GM21576 (cell line): ENCODE results near the gene DLL4.
A peak's percentile ranks its signal among the peaks of the same experiment; 100 is the strongest.

Experiments
- ATAC-seq: cut with Tn5 transposase; IDR thresholded peaks from one replicate; pipeline ENCODE4 v1.9.1; 2021; ENCODE audit warnings: mild to moderate bottlenecking, moderate library complexity; ENCODE audit not compliant: unreplicated experiment

The DLL4 gene

DNA sequence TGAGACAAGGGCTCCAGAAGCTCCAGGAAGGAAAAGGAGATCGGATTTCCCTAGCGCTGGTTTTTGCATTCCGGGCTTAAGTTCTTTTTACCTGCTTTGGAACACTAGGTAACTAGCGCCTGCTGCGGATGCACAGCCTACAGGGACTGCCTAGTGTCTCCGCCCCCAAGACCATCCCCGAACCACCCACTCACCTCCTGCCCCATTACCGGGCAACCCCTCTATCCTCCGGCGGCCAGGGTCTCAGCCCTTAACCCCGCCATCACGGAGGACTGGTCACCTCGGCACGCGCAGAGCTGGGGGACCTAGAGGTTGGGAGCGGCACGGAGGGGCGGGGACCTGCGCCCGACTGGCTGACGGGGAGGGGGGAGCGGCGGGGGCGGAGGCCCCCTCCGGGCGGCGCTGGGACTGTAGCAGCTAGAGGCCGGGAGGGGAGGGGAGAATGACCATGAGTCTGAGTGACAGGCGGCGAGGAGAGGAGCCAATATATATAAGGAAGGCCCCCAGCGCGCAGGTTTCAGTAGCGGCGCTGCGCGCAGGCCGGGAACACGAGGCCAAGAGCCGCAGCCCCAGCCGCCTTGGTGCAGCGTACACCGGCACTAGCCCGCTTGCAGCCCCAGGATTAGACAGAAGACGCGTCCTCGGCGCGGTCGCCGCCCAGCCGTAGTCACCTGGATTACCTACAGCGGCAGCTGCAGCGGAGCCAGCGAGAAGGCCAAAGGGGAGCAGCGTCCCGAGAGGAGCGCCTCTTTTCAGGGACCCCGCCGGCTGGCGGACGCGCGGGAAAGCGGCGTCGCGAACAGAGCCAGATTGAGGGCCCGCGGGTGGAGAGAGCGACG, at the start of gene DLL4:
Gene DLL4 (plus strand): TSS at position 520 of the 839 bp plus-strand sequence. CDS start 329 bp downstream, outside the sequence.
- ATAC-seq, result no peak

DNA sequence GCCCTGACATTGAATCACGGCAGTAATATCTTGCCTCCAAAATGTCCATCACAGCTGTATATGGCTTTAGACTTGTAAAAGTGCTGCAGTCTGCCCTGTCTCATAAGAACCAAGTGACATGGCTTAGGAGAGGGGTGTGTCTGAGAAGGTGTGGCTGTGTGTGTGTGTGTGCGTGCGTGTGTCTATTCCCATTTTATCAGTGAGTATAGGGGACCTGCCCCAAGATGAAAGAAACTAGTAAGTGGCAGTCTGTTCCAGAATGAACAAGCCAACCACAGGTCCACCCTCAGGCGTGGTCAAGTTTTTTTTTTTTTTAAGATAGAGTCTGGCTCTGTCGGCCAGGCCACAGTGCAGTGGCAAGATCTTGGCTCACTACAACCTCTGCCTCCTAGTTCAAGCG, 49.5 kb upstream of the DLL4 start:
- ATAC-seq, result no peak

DNA sequence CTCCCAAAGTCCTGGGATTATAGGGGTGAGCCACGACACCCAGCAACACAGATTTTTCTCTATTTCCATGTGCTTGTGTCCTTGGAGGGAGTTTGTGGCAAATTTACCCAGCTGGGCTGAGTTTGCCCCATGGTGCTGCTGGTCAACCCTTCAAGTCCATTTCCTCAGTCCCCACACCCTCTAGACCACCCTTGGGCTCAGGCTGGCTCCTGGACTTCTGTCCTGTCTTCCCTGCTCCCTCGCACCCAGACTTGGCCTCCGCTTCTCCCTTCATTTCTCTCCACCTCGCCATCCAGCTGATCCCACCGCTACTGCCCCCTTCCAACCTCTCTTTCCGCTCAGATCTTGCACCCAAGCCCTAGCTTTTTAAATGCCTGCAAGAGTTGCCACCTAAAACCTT, 47.8 kb upstream of the DLL4 start:
- no peak for ATAC-seq

DNA sequence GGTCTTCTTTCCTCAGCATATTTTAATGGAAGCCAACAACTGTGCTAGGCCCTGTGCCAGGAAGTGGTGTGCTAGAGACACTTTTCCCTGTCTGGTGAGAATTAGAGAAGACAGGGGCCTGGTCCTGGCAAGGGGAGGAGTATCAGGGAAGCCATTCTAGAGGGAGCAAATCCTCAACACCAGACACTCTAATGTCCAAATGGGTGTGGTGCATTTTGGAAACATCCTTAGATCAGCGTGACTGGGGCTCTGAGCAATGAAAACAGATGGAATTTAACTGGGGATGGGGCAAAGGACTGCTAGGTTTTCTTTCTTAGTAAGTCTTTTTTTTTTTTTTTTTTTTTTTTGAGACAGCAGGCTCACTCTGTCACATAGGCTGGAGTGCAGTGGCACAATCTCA, 42.6 kb upstream of the DLL4 start:
- no peak for ATAC-seq

DNA sequence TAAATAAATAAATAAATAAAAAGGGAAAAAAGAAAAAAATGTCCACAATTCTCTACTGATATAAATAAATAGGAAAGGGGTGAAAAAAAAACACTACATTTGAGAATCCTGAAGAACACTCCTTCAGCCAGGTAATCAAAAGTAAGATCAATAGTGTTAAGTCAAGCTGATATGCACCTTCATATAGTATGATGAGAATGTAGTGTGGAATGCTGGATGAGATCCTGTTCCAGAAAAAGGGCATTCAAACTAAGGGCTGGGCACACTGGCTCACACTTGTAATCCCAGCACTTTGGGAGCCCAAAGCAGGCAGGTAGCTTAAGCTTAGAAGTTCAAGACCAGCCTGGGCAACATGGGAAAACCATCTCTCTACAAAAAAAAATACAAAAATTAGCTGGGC, 40.0 kb upstream of the DLL4 start:
- no peak for ATAC-seq

DNA sequence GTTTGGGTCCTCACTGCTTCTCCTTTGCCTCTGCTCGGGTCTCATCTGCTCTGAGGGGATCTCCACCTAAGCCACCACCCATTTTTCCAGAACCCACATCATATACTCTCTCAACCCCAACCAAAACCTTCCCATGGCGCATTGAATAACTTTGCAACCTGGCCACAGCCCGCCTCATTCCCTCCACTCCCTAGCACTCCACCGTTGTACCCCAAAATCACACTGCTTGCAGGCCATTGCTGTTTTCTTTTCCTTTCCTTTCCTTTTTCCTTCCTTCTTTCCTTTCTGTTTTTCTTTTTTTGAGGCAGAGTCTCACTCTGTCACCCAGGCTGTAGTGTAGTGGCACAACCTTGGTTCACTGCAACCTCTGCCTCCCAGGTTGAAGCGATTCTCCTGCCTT, 38.0 kb upstream of the DLL4 start:
- ATAC-seq, result no peak

DNA sequence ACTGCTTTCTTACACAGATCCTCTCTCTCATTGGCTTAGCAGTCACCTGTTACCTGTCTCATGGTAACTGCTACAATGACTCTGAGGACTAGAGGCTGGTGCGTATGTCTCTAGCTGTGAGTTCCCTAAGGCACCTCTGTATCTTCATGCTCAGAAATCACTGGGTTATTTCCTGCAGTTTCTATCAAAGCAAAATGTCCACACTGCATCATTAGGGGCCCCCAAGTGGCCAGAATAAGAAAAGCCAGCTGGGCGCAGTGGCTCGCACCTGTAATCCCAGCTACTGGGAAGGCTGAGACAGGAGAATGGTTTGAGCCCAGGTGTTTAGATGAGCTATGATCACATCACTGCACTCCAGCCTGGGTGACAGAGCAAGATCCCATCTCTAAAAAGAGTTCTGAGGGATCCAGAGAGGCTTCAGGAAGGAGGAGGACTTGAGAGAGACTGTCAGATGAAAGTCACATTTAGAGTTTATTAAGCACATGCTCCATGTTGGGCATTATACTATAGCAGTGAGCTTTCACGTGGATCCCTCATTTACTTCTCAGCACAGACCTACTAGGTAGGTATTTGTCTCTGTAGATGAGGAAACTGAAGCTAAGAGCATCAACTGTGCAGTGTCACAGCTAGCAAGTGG, 37.2 kb upstream of the DLL4 start:
- ATAC-seq, result no peak

DNA sequence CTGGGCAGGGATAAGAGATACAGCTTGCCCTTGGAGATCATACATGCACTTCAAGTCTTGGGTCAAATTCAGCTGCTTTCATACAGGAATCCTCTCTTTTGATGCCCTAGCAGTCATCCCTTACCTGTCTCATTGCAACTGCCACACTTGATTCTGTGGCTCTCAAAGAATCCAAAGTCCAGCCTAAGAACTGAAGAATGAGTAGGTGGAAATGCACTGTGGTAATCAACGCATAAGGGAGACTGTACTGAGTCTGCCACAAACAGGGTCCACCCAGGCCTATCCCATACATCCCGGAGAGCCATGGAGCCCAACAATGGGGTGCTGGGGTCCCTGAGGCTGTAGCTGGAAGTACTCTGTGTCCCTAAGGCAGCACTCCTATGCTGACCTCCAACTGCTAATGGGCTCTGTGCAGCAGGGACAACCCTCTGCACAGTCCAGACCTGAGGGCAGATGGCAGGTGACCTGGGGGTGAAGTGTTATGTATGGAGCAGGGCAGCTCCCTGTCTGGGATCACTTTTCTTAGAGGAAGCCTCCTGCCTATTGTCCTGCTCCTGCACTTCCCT, 36.6 kb upstream of the DLL4 start:
- no peak for ATAC-seq

DNA sequence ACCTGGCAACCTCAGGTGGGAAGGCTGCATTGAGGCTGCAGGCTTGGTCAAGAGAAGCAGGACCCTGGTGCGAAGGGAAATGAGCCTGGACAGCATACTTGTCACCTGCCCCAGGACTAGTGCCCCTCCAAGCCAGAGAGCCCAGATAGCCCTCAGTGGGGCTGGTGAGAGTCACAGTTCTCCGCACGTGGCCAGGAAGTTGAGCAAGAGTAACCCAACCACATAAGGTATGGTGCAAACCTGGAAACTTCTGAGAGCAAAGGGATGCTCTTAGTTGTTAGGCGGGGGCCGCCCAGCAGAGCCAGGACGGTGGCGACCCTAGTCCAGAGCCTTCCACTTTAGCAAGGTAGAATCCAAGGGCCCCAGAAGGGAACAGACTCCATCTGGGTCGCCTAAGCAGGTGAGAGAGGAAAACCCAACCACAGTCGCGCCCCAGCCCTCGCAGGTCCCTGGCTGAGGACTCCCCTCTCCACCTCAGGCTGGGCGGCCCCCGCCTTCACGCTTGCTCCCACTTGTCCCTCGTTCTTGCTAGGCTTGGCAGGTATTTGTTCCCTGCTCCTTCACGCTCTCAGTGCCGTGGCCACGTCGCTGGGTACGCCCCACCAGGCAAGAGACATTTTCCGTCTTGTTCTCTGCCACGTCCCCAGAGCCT, 36.0 kb upstream of the DLL4 start:
- no peak for ATAC-seq

DNA sequence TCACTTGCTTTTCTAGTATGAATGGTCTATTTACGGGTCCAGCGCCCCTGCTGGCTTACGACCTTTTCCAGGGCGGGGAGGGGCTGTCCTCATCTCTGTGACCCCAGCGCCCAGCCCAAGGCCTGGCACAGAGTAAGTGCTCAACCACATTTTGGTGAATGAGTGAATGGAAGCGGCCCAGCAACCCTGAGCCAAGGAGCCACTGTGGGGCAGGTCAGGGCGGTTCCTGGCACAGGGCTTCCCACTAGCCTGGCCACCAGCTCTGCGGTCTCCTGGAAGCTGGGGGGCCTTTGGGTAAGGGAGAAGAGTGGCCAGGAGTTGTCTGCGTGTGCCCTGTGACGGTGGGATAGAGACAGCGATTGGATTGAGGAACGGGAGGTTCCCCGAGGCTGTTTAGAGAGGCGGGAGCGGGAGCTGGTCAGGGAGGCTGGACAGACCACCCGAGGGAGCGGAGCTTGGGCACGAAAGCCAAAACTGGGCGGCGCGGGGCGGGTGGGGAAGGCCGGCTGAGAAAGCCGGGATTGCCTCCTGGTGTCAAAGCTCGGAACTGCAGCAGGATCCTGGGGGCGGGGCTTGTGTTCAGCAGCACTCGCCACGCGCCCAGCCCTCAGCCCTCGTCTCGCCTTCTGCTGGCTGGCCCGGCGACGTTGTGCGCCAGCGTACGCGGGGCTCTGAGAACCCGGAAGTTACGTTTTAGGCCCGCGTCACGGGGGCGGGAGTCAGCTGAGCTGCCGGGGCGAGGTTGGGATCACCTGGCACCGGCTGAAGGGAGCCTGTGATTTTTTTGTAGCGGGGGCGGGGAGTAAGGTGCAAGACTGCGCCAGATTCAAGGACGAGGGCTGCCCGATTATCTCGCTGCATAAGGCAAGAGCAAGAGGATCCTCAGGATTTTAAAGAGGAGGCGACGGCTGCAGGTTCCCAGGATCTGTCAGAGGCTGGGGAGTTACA, 35.1 kb upstream of the DLL4 start, which contains the start of gene VPS18:
Gene VPS18 (plus strand): TSS at position 718 of the 948 bp plus-strand sequence. CDS start 319 bp downstream, outside the sequence.
- ATAC-seq, result peak; percentile 82

DNA sequence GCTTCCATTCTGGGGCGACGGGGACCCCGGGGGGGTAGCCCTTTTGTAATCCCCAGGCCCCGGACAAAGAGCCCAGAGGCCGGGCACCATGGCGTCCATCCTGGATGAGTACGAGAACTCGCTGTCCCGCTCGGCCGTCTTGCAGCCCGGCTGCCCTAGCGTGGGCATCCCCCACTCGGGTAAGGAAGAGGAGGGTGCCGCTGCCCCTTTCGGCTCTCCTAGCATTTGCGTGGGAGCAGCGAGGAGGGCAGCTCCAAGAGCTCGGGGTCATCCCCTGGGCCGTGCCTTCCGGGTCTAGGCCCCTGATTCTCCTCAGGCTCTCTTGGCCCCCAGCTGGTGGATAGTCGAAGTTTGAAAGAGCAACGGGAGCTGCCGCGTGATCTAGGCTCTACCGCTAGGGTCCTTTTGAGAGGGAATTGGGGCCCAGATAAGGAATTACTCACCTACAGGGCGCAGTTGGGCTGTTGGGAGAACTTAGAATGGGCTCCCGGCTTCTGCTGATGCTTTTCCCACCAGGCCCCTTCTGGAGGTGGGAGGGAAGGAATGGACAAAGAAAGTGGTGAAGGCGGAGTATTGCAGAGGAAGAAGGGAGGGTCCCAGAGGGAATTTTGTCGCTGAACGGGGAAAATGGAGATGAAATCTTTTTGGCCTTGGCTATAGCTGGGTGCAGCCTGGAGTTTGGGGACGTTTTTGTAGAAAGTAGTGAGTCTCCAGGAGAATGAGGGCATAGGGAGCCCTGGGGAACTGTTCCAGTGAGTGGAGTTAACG, 34.3 kb upstream of the DLL4 start:
- ATAC-seq, result no peak

DNA sequence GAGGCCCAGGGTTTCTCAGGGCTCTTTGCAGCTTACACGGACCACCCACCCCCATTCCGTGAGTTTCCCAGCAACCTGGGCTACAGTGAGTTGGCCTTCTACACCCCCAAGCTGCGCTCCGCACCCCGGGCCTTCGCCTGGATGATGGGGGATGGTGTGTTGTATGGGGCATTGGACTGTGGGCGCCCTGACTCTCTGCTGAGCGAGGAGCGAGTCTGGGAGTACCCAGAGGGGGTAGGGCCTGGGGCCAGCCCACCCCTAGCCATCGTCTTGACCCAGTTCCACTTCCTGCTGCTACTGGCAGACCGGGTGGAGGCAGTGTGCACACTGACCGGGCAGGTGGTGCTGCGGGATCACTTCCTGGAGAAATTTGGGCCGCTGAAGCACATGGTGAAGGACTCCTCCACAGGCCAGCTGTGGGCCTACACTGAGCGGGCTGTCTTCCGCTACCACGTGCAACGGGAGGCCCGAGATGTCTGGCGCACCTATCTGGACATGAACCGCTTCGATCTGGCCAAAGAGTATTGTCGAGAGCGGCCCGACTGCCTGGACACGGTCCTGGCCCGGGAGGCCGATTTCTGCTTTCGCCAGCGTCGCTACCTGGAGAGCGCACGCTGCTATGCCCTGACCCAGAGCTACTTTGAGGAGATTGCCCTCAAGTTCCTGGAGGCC, 29.5 kb upstream of the DLL4 start:
- no peak for ATAC-seq

DNA sequence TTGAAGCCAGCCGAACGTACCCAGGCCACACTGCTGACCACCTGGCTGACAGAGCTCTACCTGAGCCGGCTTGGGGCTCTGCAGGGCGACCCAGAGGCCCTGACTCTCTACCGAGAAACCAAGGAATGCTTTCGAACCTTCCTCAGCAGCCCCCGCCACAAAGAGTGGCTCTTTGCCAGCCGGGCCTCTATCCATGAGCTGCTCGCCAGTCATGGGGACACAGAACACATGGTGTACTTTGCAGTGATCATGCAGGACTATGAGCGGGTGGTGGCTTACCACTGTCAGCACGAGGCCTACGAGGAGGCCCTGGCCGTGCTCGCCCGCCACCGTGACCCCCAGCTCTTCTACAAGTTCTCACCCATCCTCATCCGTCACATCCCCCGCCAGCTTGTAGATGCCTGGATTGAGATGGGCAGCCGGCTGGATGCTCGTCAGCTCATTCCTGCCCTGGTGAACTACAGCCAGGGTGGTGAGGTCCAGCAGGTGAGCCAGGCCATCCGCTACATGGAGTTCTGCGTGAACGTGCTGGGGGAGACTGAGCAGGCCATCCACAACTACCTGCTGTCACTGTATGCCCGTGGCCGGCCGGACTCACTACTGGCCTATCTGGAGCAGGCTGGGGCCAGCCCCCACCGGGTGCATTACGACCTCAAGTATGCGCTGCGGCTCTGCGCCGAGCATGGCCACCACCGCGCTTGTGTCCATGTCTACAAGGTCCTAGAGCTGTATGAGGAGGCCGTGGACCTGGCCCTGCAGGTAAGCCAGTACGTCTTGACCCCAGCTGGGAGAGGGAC, 28.7 kb upstream of the DLL4 start:
- ATAC-seq, result no peak

DNA sequence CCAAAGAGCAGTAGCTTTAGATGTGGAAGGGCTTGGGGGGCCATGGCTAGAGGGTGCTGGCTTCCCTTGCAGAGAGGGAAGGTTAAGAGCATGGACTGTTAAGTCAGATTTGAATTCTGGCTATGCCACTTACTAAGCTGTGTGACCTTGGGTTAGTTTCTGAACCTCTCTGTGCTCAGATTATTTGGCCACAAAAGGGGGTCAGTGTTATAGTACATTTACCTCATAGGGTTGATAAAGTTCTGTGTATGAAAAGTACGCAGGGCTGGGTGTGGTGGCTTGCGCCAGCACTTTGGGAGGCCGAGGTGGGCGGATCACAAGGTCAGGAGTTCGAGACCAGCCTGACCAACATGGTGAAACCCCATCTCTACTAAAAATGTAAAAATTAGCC, 28.1 kb upstream of the DLL4 start:
- ATAC-seq, result no peak

DNA sequence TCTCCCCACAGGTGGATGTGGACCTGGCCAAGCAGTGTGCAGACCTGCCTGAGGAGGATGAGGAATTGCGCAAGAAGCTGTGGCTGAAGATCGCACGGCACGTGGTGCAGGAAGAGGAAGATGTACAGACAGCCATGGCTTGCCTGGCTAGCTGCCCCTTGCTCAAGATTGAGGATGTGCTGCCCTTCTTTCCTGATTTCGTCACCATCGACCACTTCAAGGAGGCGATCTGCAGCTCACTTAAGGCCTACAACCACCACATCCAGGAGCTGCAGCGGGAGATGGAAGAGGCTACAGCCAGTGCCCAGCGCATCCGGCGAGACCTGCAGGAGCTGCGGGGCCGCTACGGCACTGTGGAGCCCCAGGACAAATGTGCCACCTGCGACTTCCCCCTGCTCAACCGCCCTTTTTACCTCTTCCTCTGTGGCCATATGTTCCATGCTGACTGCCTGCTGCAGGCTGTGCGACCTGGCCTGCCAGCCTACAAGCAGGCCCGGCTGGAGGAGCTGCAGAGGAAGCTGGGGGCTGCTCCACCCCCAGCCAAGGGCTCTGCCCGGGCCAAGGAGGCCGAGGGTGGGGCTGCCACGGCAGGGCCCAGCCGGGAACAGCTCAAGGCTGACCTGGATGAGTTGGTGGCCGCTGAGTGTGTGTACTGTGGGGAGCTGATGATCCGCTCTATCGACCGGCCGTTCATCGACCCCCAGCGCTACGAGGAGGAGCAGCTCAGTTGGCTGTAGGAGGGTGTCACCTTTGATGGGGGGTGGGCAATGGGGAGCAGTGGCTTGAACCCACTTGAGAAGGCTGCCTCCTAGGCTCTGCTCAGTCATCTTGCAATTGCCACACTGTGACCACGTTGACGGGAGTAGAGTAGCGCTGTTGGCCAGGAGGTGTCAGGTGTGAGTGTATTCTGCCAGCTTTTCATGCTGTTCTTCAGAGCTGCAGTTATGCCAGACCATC, 26.3 kb upstream of the DLL4 start:
- ATAC-seq, result no peak

DNA sequence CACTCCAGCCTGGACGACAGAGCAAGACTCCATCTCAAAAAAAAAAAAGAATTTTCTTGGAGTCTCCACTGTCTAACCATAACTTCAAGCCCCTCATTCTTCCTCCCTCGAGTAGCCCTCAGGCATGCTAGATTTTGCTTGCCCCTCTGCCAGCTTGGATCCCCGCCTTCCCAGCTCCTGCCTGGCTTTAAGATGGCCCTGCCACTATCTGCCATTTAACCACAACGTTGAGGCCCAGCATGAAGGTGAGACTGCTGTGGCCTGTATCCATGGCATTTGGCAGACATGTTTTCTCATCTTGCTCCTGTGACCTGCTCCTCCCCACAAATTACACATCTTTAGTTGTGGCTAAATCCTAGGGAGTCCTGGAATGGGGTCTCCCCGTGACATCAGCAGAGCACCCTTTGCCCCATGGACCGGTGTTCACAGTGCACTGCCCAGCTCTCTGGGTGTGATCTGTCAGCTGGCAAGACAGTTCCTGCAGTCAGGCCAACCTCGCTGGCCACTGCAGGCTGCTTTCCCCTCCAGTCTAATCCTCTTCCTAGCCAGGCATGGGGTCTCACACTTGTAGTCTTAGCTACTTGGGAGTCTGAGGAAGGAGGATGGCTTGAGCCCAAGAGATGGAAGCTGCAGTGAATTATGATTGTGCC, 24.5 kb upstream of the DLL4 start:
- ATAC-seq, result no peak
